T follicular helper cell (primary cell): ENCODE measurements around the gene CKAP4.
"Not testable (repeated sequence)": the region's sequence is repeated elsewhere in the genome, so short reads cannot be mapped to it uniquely, and the experiment has no call there.

Experiments
- DNase-seq: peaks from one replicate; pipeline ENCODE4 v3.0.0-alpha.2; 2020; ENCODE audit warnings: low read depth
- total RNA-seq, 2 experiments: gene quantifications; one replicate each; lab custom pipeline; 2026; lab: John Stamatoyannopoulos, UW

The CKAP4 gene, protein sequence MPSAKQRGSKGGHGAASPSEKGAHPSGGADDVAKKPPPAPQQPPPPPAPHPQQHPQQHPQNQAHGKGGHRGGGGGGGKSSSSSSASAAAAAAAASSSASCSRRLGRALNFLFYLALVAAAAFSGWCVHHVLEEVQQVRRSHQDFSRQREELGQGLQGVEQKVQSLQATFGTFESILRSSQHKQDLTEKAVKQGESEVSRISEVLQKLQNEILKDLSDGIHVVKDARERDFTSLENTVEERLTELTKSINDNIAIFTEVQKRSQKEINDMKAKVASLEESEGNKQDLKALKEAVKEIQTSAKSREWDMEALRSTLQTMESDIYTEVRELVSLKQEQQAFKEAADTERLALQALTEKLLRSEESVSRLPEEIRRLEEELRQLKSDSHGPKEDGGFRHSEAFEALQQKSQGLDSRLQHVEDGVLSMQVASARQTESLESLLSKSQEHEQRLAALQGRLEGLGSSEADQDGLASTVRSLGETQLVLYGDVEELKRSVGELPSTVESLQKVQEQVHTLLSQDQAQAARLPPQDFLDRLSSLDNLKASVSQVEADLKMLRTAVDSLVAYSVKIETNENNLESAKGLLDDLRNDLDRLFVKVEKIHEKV
- 35.8 to 60.7 reads per million in 2 experiments for total RNA-seq

DNA sequence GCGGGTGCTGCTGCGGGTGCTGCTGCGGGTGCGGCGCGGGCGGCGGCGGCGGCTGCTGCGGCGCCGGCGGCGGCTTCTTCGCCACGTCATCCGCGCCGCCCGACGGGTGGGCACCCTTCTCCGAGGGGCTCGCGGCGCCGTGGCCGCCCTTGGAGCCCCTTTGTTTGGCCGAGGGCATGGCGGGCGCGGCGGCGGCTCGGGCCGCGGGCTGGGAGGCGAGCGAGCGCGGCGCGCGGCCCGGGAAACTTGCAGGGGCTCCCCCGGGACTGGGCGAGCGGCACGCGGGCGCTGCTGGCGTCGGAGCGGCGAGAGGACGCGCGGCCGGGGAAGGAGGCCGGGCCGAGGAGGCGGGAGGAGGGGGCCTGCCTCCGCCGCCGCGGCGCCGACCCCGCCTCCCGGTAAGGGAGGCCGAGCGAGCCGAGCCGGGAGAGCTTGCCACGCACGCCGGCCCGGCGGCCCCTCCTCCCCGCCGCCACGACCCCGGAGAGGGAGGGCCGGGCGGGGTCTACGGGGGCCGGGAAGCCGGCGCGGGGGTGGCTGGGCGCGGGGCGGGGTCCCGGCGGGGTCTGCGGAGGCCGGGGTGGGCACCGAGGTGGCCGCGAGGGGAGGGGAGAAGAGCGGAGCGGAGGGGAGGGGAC, at the start of gene CKAP4:
CKAP4 (minus strand) TSS at position 347 of the 638 bp plus-strand sequence; CDS start at position 178, 169 bp downstream.
- DNase-seq: peak; percentile 34

DNA sequence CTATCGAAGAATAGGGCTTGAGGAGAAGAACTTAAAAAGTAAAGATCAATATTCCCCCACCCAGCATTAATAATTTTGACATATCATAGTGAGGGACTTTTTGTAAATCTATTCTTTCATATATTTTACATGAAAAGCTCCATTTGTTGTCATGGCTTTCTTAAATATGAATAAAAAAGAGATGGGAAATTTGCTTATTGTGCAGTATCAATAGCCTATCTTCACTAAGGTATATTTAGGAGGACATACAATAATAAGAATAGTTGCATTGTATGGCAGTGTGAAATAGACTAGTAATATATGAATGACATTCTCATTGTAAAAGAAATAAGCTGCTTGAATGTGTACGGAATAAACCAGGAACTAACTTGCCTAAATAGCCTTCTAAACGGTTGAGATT, 49.3 kb upstream of the CKAP4 start:
- DNase-seq: no peak

DNA sequence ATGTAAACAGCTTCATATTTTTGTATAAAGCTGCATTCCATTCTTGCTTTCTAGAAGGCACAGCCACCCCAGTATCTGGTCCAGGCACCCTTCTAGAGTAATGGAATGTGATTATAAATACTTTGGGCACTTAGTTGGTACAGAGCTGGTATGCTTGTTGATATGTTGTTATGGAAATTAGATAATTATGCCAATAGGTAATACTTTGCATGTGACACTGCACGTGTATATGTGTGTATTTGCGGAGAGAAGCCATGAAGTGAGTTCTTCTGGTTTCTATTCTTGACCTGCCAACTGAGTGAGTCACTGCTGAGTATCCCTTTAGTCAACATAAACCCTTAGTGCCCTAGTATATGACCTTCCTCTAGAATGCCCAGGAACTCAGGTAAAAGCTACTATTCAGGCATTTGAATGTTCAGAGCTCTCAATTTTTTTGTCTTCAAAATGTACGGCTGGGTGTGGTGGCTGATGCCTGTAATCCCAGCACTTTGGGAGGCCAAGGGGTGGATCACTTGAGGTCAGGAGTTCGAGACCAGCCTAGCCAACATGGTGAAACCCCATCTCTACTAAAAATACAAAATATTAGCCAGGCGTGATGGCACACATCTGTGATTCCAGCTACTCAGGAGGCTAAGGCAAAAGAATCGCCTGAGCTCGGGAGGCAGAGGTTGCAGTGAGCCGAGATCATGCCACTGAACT, 48.5 kb upstream of the CKAP4 start:
- DNase-seq: no peak

DNA sequence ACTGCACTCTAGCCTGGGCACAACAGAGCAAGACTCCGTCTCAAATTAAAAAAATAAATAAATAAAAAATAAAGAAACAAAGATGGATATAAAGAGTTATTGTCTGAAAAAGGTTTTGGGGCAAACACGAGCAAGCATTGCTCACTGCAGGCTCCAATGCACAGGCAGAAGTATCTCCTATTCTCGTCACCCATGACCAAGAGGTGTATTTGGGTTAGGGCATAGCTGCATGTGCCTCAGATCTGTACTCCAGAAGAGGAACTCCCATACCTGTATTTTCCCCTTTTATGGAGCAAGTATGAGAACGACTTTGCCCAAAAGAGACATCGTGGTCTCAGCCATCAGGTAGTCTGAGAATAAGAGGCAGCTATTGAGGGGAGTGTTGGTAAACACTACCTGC, 44.5 kb upstream of the CKAP4 start:
- no peak for DNase-seq

DNA sequence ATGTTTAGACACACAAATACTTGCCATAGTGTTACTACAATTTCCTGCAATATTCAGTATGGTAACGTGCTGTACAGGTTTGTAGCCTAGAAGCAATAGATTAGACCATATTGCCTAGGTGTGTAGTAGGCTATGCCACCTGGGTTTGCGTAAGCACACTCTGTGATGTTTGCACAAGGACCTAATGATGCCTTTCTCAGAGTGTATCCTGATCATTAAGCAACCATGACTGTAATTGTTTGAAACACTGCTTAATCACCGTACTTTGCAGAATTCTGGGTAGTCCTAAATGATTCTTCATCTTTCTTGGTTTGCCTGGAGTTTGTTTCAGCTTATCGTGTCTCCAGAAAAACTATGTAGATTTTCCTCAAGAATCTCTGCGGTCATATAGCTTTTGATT, 43.5 kb upstream of the CKAP4 start:
- DNase-seq: no peak

DNA sequence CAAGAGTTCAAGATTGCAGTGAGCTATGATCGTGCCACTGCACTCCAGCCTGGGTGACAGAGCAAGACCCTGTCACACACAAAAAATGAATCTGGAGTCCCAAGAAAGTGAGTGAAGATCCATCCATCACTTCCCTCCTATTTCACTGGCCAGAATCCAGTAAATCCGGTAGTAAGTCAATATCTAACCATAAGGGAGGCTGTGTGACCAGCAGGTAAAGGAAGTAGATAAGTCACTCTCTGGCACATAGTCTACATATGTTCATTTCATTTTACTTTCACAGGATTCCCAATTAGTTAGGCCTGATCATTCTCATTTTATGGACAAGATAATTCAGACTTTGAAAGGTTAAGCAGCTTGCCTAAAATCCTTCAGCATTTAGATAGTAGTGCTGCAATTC, 42.8 kb upstream of the CKAP4 start:
- no peak for DNase-seq

DNA sequence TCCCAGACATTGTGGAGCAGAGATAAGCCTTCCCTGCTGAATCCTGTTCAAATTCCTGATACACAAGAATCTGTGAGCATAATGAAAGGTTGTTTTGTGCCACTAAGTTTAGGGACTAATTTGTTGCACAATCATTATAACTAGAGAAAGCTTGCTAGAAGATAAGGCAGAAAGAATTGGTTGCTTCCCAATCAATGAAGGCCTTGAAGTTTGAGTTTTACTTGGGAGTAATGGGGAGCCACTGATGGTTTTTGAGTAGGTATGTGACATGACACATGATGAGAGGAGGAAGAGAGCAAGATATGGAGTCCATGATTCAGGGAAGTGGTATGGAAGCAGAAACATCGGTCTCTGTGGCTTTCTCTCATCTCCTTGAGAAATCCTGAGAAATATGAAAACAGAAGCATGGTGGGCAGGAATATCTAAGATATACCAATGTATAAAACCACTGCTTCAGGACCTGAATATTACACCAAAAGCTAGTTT, 41.4 kb upstream of the CKAP4 start:
- DNase-seq: no peak

DNA sequence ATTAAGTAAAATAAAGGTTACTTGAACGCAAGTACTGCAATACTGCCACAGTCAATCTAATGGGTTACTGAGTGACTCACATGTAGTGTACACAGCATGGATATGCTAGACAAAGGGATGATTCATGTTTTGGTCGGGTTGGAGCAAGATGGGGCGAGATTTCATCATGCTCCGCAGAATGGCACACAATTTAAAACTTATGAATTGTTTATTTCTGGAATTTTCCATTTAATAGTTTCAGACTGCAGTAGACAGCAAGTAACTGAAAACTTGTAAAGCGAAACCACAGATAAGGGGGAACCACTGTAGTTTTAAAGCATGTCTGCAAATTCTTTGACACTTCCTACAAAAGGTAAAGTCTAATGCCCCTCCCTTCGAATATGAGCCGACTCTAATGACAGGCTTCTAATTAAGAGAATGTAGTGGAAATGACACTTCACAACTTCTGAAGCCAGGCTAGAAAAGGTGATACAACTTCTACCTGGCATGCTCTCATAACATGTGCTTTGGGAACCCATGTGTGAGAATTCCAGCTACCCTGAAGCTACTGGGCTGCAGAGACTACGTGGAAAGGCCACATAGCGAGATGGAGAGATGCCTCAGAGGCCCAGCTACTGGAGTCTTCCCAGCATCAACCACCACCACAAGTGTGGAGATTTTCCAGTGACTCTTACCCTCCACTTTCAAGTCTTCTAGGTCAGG, 40.8 kb upstream of the CKAP4 start:
- no peak for DNase-seq

DNA sequence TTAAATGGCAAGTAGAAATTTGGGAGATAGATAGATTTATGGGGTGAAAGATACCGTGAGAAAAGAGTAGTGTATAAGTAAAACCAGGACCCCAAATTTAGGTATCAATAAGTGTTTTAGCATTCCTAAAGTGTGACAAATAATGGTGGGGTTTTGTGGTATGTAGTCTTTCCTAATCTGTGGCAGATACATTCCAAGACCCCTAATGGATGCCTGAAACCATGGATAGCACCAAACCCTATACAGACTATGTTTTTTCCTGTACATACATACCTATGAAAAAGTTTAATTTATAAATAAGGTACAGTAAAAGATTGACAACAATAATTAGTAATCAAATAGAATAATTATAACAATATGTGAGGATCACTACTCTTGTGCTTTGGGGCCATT, 40.3 kb upstream of the CKAP4 start:
- DNase-seq: no peak

DNA sequence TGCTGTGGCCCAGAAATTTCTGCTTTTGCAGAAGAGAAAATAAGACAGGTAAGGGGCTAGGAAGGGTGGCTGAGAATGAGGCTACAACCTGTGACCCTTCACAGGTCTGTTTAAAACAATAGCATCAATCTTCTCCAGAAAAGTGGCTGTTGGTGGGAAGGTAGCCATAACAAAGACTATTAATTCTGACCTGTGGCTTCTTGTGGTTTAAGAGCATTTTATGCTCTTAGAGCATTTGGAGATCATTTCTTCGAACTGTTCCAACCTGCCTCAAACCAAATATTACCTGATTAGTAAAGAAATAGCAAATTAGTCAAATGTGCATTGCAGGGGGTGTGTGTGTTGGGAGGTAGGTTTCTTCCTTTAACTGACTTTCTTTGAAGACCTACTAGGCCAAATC, 39.5 kb upstream of the CKAP4 start:
- no peak for DNase-seq

DNA sequence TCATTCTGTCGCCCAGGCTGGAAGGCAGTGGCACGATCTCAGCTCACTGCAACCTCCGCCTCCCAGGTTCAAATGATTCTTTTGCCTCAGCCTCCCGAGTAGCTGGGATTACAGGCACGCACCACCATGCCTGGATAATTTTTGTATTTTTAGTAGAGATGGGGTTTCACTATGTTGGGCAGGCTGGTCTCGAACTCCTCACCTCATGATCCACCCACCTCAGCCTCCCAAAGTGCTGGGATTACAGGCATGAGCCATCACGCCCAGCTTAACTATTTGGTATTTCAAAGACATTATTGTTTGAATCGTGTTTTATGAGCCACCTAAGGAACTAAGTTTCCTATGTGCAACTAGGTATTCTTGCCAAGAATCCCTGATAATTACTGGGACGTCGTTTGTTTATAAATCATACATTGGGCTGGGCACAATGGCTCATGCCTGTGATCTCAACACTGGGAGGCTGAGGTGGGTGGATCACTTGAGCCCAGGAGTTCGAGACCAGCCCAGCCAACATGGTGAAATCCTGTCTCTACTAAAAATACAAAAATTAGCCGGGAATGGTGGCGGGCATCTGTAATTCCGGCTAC, 38.8 kb upstream of the CKAP4 start:
- not testable (repeated sequence) for DNase-seq

DNA sequence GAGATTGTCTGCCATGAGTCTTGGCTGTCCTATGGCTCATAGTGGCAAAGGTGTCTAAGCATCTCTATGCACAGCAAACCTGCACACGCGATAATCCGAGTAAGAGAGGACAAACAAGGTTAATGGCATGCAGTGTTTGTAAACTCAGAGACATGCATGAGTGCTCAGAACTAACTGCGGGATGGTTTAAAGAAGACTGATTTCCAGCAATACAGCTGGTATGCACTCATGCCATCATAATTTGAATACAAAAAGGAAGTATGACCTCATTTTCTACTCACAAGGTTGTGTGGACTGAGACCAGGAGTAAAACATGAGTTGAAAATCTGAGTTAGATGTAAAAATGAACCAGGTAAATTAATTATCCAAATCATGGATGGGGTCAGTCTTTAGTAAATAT, 38.2 kb upstream of the CKAP4 start:
- no peak for DNase-seq

DNA sequence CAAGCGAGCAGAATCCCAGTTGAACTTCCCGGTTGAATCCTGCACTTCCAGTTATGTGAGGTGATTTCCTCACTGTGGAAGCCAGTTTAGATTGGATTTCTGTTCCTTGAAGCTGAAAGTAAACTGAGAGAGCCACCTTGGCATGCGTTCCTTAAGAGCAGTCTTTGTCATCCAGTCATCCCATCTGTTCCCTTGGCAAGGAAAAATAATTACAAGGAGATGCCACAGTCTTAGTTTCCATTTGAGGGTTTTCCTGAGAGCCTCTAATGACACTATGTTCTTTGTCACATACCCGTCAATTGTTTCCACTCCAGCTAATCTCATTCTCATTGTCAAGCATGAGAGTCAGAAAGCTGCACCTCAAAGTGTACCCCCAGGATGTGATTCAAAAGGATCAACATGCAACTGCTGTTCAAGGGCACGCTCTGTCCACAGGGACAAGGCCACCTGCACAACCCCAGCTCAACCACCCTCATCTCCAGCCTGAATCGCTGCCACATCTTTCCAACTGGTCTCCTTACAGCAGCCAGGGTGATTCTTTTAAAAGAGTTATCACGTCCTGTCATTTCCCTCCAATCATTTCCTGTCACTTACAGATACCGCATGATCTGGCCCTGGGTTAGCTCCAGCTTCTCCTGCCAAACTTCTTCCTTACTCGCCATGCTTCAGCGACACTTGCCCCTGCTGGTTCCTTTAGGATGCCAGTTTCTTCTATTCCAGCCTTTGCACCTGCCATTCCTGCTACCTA, 36.7 kb upstream of the CKAP4 start:
- no peak for DNase-seq

DNA sequence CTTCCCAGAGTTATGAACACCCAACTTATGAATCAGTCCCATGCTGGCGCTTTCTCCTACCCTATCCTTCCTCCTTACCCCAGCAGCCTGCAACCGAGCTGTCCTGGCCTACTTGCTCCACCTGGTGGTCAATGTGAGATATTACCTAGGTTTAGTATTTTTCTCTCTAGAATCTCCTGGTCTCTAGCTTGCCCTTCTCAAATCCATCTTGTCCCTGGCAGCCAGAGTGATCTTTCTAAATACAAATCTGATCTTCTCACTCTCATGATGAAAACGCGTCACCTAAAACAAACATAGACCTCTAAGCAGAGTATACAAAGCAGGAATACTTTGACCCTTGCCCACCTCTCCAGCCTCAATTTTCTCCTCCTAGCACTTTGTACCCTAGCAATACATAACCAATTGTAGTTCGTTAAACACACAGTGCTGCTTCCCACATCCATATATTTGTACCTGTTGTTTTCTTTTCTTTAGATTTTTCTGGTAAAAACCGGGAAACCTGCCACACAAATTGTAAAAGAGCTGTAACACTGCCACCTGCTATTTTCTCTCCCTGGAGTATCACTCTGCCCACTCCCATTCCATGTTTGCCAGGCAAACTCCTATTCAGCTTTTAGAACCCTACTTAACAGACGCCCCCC, 34.8 kb upstream of the CKAP4 start:
- DNase-seq: peak; percentile 14

DNA sequence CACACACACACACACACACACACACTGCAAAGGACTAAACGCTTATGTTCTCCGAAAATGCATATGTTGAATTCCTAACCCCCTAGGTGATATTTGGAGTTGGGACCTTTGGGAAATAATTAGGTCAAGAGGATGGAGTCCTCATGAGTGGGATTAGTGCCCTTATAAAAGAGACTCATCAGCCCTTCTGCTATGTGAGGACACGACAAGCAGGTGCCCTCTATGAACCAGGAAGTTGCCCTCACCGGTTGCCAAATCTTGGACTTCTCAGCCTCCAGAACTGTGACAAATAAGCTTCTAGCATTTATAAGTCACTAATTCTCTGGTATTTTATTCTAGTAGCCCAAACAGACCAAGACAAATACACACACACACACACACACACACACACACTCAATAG, 34.0 kb upstream of the CKAP4 start:
- DNase-seq: no peak

DNA sequence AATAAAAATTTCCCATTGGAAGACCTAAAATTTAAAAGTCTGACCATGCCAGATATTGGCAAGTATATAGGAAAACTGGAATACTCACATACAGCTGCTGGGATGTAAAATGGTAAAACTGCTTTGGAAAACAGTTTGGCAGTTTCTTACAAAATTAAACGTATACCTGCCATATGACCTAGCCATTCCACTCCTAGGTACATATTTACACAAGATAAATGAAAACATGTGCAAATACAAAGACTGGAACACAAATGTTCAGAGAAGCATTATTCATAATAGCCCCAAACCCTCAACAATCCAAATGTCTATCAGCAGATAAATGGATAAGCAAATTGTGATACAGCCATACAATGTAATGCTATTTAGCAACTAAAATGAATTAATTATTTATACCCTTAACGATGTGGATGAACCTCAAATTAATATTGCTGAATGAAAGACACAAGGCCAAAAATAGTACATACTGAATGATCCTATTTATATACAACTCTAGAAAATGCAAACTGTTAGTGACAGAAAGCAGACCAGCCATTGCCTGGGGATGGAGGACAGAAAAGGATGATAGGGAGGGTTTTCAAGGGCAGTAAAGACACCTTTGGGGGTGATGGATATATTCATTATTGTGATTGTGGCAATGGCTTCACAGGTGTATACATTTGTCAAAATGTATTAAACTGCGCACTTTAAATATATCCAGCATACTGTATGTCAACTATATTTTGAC, 33.4 kb upstream of the CKAP4 start:
- DNase-seq: no peak

DNA sequence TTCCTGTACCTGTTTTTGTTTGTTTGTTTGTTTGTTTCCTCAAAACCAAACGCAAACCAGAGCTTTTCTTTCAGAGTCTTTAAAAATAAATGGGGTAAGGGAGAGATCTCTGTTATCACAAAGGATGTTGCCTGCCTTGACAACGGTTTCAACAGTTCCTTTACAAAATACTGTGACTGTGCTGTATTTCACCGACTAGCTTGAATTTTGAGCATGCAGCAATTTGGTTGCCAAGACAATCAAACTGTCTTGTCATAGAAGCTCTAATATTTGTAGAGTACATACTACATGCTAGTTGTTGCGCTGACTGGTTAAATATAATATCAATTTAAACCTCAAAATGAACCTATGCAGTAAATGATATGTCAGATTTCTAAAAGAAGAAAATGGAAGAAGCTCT, 32.3 kb upstream of the CKAP4 start:
- no peak for DNase-seq

DNA sequence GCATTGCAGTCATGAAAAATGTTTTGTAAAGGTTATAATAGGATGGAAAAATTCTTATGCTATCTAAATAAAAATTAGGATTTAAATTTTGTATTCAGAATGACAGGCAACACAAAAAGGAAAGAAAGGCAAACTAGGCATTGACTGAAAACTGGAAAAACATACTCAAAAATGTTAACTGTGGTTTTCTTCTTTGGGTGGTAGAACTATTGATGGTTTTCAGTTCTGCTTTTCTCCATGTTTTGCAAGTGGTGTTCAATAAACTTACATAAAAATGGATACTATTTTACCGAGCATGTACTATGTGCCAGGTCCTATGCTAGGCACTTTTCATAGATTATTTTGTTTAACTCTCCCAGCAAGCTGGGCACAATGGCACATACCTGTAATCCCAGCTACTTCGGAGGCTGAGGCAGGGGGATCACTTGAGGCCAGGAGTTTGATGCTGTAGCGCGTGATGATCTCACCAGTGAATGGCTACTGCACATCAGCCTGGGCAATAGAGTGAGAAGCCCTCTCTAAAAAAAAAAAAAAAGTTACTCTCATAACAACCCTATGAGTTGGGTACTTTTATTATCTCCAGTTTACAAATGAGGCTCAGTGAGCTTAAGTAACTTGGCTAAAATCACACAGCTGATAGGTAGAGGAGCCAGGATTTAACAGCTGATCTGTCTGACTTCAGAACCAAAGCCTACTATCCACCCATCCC, 28.4 kb upstream of the CKAP4 start:
- DNase-seq: no peak

DNA sequence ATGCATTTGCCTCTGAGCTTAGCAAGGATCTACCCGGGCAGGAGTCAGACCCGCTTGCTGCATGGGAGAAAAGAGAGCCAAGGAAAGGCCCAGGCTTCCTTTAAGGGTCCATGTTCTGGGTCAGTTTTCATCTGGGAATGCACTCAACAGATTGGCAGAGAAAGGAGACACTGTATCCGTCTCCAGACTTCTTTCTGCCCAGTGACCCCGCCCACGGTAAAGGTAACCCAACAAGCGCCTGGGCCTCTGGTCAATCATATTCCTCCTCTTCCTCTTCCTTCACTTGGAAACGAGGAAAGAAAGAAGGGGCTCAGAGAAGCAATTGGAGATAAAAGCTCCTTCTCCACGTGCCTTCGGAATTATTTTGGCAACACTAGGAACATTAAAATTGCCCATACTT, 27.6 kb upstream of the CKAP4 start:
- no peak for DNase-seq
